ENCODE results near the gene ACO2.

The ACO2 gene

GRCh38 chr22:41537203-41537602 is 68.3 kb downstream of the ACO2 start:
- H3K79me2 ChIP-seq (ENCODE audit: low read length): peaks cover 65% of the 10 kb centered on the region

GRCh38 chr22:41538583-41538982 is 69.7 kb downstream of the ACO2 start:
- Histone ChIP-seq H4K20me1 (ENCODE audit: insufficient read depth, low read length) (peaks cover 18% of the 10 kb centered on the region), H3K9me3 (ENCODE audit: insufficient read depth, low read length) (no peaks in the 10 kb centered on the region), H3K79me2 (ENCODE audit: low read length) (peaks cover 68% of the 10 kb centered on the region), H3K4me1 (ENCODE audit: low read length) (peaks cover 10% of the 10 kb centered on the region), H3K4me2 (ENCODE audit: low read length) (no peak overlapping the region), H3K27ac (ENCODE audit: low read length) (no peak overlapping the region), H3K27me3 (ENCODE audit: low read depth, low read length) (no peaks in the 10 kb centered on the region), H3K9ac (ENCODE audit: low read length) (no peak overlapping the region), H3K4me3 (ENCODE audit: low read length) (no peak overlapping the region), H3K36me3 (replicated peaks; ENCODE audit: low read depth, low read length) (peaks cover 33% of the 10 kb centered on the region), H2AFZ (ENCODE audit: low read depth, low read length) (no peak overlapping the region)
- TF ChIP-seq CTCF (IDR thresholded peaks at IDR 0.05; ENCODE audit: low read depth, low read length): no peak
- no peak for TF ChIP-seq EZH2phosphoT487 (IDR thresholded peaks at IDR 0.05; ENCODE audit: low read depth)

More at GRCh38 chr22:41537203-41537602, 68.3 kb downstream of the ACO2 start:
- Histone ChIP-seq H3K27ac (ENCODE audit: low read length) (no peak overlapping the region), H3K9me3 (ENCODE audit: insufficient read depth, low read length) (no peaks in the 10 kb centered on the region), H3K4me3 (ENCODE audit: low read length) (no peak overlapping the region), H3K9ac (ENCODE audit: low read length) (no peak overlapping the region), H4K20me1 (ENCODE audit: insufficient read depth, low read length) (peaks cover 13% of the 10 kb centered on the region), H3K27me3 (ENCODE audit: low read depth, low read length) (no peaks in the 10 kb centered on the region), H3K36me3 (replicated peaks; ENCODE audit: low read depth, low read length) (peaks cover 34% of the 10 kb centered on the region), H3K4me2 (ENCODE audit: low read length) (no peak overlapping the region), H3K4me1 (ENCODE audit: low read length) (no peaks in the 10 kb centered on the region), H2AFZ (ENCODE audit: low read depth, low read length) (no peak overlapping the region)
- TF ChIP-seq EZH2phosphoT487 (IDR thresholded peaks at IDR 0.05; ENCODE audit: low read depth) (no peak), CTCF (IDR thresholded peaks at IDR 0.05; ENCODE audit: low read depth, low read length) (no peak)

- H3K4me1 ChIP-seq (ENCODE audit: low read length): peaks cover 10% of the 10 kb centered on the region
- peaks cover 29% of the 10 kb centered on the region for H3K36me3 ChIP-seq (replicated peaks; ENCODE audit: low read depth, low read length)
- peaks cover 69% of the 10 kb centered on the region for H3K79me2 ChIP-seq (ENCODE audit: low read length)
- H4K20me1 ChIP-seq (ENCODE audit: insufficient read depth, low read length): peaks cover 18% of the 10 kb centered on the region
- H3K4me2 ChIP-seq (ENCODE audit: low read length): no peak overlapping the region
- H3K9me3 ChIP-seq (ENCODE audit: insufficient read depth, low read length): no peaks in the 10 kb centered on the region
- no peak overlapping the region for H3K9ac ChIP-seq (ENCODE audit: low read length)
- H3K27ac ChIP-seq (ENCODE audit: low read length): no peak overlapping the region
- no peaks in the 10 kb centered on the region for H3K27me3 ChIP-seq (ENCODE audit: low read depth, low read length)
- no peak overlapping the region for H2AFZ ChIP-seq (ENCODE audit: low read depth, low read length)
- TF ChIP-seq CTCF (IDR thresholded peaks at IDR 0.05; ENCODE audit: low read depth, low read length): no peak
- no peak for TF ChIP-seq EZH2phosphoT487 (IDR thresholded peaks at IDR 0.05; ENCODE audit: low read depth)
- H3K4me3 ChIP-seq (ENCODE audit: low read length): no peak overlapping the region
Observed at GRCh38 chr22:41539146-41540005, 70.5 kb downstream of the ACO2 start.

- H3K27ac ChIP-seq (ENCODE audit: low read length): no peak overlapping the region
- H3K9me3 ChIP-seq (ENCODE audit: insufficient read depth, low read length): no peaks in the 10 kb centered on the region
- H3K9ac ChIP-seq (ENCODE audit: low read length): no peak overlapping the region
- H3K27me3 ChIP-seq (ENCODE audit: low read depth, low read length): no peaks in the 10 kb centered on the region
- TF ChIP-seq CTCF (IDR thresholded peaks at IDR 0.05; ENCODE audit: low read depth, low read length) (no peak), EZH2phosphoT487 (IDR thresholded peaks at IDR 0.05; ENCODE audit: low read depth) (no peak)
- H2AFZ ChIP-seq (ENCODE audit: low read depth, low read length): no peak overlapping the region
- H3K36me3 ChIP-seq (replicated peaks; ENCODE audit: low read depth, low read length): peaks cover 28% of the 10 kb centered on the region
- H3K79me2 ChIP-seq (ENCODE audit: low read length): peaks cover 69% of the 10 kb centered on the region
- H3K4me3 ChIP-seq (ENCODE audit: low read length): no peak overlapping the region
- peaks cover 18% of the 10 kb centered on the region; the same call in 1 of the 2 replicates for H4K20me1 ChIP-seq (ENCODE audit: insufficient read depth, low read length)
- H3K4me1 ChIP-seq (ENCODE audit: low read length): peaks cover 15% of the 10 kb centered on the region
- H3K4me2 ChIP-seq (ENCODE audit: low read length): no peak overlapping the region
Observed at GRCh38 chr22:41540006-41540315, 71.0 kb downstream of the ACO2 start.
